Right forelimb (tissue), 1 donor: ENCODE measurements around the gene NEK4.

Experiments
- DNase-seq: peaks from one replicate; pipeline ENCODE4 v3.0.0-alpha.2; 2018

The NEK4 gene

GRCh38 chr3:52792961-52793695 is 22.4 kb upstream of the NEK4 start:
- DNase-seq = no peak

GRCh38 chr3:52792413-52792812 is 21.7 kb upstream of the NEK4 start:
- DNase-seq = no peak

- no peak for DNase-seq
Measured at GRCh38 chr3:52791928-52792327, 21.2 kb upstream of the NEK4 start.

GRCh38 chr3:52791366-52791765 is 20.6 kb upstream of the NEK4 start:
- DNase-seq = no peak

- no peak for DNase-seq
Measured at GRCh38 chr3:52790741-52791140, 20.0 kb upstream of the NEK4 start.

- no peak for DNase-seq
Measured at GRCh38 chr3:52790337-52790736, 19.6 kb upstream of the NEK4 start.

- DNase-seq = no peak
Measured at GRCh38 chr3:52789746-52790040, 19.0 kb upstream of the NEK4 start.

GRCh38 chr3:52788890-52789745 is 18.4 kb upstream of the NEK4 start:
- DNase-seq = no peak

GRCh38 chr3:52787672-52788625 is 17.2 kb upstream of the NEK4 start:
- no peak for DNase-seq

GRCh38 chr3:52787246-52787645 is 16.5 kb upstream of the NEK4 start:
- no peak for DNase-seq

- no peak for DNase-seq
Measured at GRCh38 chr3:52786330-52787215, 15.8 kb upstream of the NEK4 start.

- no peak for DNase-seq
Measured at GRCh38 chr3:52784931-52785590, 14.3 kb upstream of the NEK4 start.

GRCh38 chr3:52784021-52784621 is 13.4 kb upstream of the NEK4 start:
- DNase-seq = no peak

- DNase-seq = peak; percentile 7
Measured at GRCh38 chr3:52783211-52783555, 12.4 kb upstream of the NEK4 start.

GRCh38 chr3:52782412-52783210 is 11.9 kb upstream of the NEK4 start:
- DNase-seq = peak; percentile 18

GRCh38 chr3:52781741-52782140 is 11.0 kb upstream of the NEK4 start:
- DNase-seq = peak; percentile 24

- peak; percentile 15 for DNase-seq
Measured at GRCh38 chr3:52779837-52780585, 9.3 kb upstream of the NEK4 start.

GRCh38 chr3:52779011-52779836 is 8.5 kb upstream of the NEK4 start:
- DNase-seq = peak; percentile 35
